SK-N-SH (cell line): ENCODE data around the gene TRA2B.
A peak's percentile ranks its signal among the peaks of the same experiment; 100 is the strongest.

Source experiments
- EP300 ChIP-seq, 2 experiments: IDR thresholded peaks; 2 replicates each; pipeline versions ENCODE4 v1.4.0 to v1.6.1; 2012; ENCODE audit warnings: borderline replicate concordance in 1 of 2, low read depth in 1 of 2, low read length in 1 of 2
- MXI1 ChIP-seq: IDR thresholded peaks from 2 replicates; pipeline ENCODE4 v1.6.1; 2012; ENCODE audit warnings: mild to moderate bottlenecking, low read depth, low read length, improper control_type of control experiment
- POLR2AphosphoS5 ChIP-seq: IDR thresholded peaks from 2 replicates; pipeline ENCODE4 v1.6.1; 2012; ENCODE audit warnings: low read depth, low read length
- RCOR1 ChIP-seq: fragments of 150-350 bp; IDR thresholded peaks from 2 replicates; pipeline ENCODE4 v1.6.1; 2017; ENCODE audit warnings: antibody characterized with exemption, low read length
- SIN3A ChIP-seq: IDR thresholded peaks from 2 replicates; pipeline ENCODE4 v1.6.1; 2012; ENCODE audit warnings: low read depth, mild to moderate bottlenecking, low read length, moderate library complexity, borderline replicate concordance
- TAF1 ChIP-seq: IDR thresholded peaks from 2 replicates; pipeline ENCODE4 v1.6.1; 2012; ENCODE audit warnings: low read depth, mild to moderate bottlenecking, low read length, moderate library complexity, borderline replicate concordance
- TEAD4 ChIP-seq: IDR thresholded peaks from 2 replicates; pipeline ENCODE4 v1.4.0; 2012; ENCODE audit warnings: mild to moderate bottlenecking, borderline replicate concordance; ENCODE audit not compliant: insufficient read depth
- YY1 ChIP-seq: IDR thresholded peaks from 2 replicates; pipeline ENCODE4 v1.4.0; 2012; ENCODE audit warnings: low read depth, mild to moderate bottlenecking
- ZBTB33 ChIP-seq: IDR thresholded peaks from 2 replicates; pipeline ENCODE4 v1.4.0; 2012; ENCODE audit warnings: low read depth, borderline replicate concordance
- TF ChIP-seq, protein P1 (sequence below): fragments of 200-600 bp; sonication (generic); IDR thresholded peaks from 2 replicates; pipeline ENCODE4 v1.6.1; 2017; ENCODE audit warnings: antibody characterized with exemption, mild to moderate bottlenecking, moderate library complexity

DNA sequence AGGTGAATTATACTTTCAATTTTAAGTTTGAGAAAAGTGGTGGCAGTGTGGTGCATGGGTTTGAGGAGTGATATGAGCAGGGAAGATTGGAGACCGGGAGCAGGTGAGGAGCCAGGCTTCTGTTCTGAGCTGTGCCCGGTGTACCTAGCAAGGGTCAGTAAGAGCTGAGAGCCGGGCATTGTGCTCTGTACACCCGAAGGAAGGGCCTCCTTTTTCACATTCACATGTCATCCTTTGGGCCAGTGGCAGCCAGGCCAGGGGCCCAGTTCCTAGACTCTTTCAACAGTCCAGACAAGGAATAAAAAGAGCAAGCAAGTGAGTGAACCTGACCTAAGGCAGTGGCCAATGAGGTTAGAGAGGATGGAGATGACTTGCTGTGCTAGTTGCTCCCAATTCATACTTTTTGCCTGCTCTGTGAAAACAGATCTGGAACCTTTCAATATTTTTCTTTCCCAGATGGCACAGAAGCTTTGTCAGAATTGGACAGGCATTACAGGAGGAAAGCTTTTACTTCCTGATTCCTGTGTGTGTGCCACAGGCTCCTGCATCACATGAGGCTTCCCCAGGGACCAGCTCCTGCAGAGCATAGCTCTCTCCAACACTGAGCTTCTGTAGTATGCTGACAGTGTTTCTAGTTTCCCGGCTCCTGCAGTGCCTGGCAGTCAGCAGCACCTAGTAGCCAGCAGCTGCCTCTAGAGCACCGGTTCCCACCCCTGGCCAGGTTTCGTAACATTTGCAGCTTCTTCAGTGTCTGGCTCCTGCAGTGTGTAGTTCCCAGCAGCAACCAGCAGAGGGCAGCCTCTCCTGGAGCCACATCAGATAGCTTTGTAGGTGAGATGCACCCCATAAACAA lies 5.3 kb upstream of the TRA2B start:
- TF ChIP-seq, protein P1, sequence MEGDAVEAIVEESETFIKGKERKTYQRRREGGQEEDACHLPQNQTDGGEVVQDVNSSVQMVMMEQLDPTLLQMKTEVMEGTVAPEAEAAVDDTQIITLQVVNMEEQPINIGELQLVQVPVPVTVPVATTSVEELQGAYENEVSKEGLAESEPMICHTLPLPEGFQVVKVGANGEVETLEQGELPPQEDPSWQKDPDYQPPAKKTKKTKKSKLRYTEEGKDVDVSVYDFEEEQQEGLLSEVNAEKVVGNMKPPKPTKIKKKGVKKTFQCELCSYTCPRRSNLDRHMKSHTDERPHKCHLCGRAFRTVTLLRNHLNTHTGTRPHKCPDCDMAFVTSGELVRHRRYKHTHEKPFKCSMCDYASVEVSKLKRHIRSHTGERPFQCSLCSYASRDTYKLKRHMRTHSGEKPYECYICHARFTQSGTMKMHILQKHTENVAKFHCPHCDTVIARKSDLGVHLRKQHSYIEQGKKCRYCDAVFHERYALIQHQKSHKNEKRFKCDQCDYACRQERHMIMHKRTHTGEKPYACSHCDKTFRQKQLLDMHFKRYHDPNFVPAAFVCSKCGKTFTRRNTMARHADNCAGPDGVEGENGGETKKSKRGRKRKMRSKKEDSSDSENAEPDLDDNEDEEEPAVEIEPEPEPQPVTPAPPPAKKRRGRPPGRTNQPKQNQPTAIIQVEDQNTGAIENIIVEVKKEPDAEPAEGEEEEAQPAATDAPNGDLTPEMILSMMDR, result peak; percentile 99
- TF ChIP-seq MXI1 (no peak), POLR2AphosphoS5 (no peak), TAF1 (no peak), TEAD4 (no peak), EP300 (IDR thresholded peaks at IDR 0.05; ENCODE audit: borderline replicate concordance in 1 of 2, low read depth in 1 of 2, low read length in 1 of 2) (no peak), ZBTB33 (no peak), SIN3A (no peak), YY1 (no peak), RCOR1 (no peak)
